Measurements from ENCODE around the gene QSOX2.

DNA sequence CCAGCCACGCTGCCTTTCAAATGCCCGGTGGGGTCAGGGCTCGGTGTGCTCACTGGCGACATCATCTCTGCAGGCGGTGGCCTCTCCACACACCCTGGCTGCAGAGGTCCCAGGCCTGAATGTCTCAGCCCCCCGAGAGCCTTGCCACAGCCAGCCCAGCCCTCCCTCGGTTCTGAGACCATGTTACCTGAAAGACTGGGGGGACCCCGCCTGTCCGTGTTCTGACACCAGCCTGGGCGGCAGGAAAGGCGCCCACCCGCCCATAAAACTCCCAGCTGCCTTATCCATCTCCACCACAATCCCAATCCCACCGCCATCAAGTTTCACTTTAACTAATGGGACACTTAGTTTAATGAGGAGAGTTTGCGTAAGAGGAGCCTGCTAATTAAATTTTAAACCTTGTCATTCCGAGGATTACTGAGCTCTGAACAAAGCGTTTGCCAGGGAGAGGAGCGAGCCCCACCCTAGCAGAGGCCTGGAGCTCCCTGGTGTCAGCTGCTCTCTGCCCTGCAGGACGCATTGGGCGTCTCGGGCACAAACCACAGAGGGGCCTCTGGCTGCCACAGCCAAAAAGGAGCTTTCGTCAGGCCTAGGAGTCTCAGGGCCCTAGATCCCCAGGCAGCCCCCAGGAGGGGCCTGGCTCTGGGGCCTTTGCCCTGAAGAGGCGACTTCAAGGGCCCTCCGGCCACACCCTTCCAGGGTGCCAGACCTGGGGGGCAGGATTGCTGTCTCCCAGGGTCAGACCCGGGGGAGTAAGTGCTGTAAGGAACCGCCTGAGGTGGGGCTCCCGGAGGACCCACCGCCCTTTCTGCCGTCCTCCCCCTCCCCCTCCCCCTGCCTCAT lies 56.0 kb downstream of the QSOX2 start:
- no peak for TF ChIP-seq CTCF (IDR thresholded peaks at IDR 0.05)
- TF ChIP-seq, protein P1, sequence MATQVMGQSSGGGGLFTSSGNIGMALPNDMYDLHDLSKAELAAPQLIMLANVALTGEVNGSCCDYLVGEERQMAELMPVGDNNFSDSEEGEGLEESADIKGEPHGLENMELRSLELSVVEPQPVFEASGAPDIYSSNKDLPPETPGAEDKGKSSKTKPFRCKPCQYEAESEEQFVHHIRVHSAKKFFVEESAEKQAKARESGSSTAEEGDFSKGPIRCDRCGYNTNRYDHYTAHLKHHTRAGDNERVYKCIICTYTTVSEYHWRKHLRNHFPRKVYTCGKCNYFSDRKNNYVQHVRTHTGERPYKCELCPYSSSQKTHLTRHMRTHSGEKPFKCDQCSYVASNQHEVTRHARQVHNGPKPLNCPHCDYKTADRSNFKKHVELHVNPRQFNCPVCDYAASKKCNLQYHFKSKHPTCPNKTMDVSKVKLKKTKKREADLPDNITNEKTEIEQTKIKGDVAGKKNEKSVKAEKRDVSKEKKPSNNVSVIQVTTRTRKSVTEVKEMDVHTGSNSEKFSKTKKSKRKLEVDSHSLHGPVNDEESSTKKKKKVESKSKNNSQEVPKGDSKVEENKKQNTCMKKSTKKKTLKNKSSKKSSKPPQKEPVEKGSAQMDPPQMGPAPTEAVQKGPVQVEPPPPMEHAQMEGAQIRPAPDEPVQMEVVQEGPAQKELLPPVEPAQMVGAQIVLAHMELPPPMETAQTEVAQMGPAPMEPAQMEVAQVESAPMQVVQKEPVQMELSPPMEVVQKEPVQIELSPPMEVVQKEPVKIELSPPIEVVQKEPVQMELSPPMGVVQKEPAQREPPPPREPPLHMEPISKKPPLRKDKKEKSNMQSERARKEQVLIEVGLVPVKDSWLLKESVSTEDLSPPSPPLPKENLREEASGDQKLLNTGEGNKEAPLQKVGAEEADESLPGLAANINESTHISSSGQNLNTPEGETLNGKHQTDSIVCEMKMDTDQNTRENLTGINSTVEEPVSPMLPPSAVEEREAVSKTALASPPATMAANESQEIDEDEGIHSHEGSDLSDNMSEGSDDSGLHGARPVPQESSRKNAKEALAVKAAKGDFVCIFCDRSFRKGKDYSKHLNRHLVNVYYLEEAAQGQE (IDR thresholded peaks at IDR 0.05; ENCODE audit: insufficient read depth in 1 of 2, low read depth in 2 of 2, low read length in 1 of 2) = no peak
- TF ChIP-seq TCF7L2 (IDR thresholded peaks at IDR 0.05; ENCODE audit: low read depth, low read length) = no peak
- no peak for TF ChIP-seq POLR2AphosphoS5 (IDR thresholded peaks at IDR 0.05; ENCODE audit: low read depth, low read length)

Measured in Panc1 (cell line).